ENCODE measurements around the gene KIDINS220.
A peak's percentile ranks its signal among the peaks of the same experiment; 100 is the strongest.

KIDINS220 gene

GRCh38 chr2:8740136-8740535 lies 97.3 kb downstream of the KIDINS220 start:
- DNase-seq, result no peak

GRCh38 chr2:8737571-8738175 lies 99.7 kb downstream of the KIDINS220 start:
- DNase-seq, result peak; percentile 6

- DNase-seq, result no peak
Observed at GRCh38 chr2:8732601-8733000, 104.8 kb downstream of the KIDINS220 start.

GRCh38 chr2:8729939-8730338 lies 107.5 kb downstream of the KIDINS220 start:
- no peak for DNase-seq

GRCh38 chr2:8729101-8729500 lies 108.3 kb downstream of the KIDINS220 start:
- DNase-seq, result peak; percentile 8

DNA sequence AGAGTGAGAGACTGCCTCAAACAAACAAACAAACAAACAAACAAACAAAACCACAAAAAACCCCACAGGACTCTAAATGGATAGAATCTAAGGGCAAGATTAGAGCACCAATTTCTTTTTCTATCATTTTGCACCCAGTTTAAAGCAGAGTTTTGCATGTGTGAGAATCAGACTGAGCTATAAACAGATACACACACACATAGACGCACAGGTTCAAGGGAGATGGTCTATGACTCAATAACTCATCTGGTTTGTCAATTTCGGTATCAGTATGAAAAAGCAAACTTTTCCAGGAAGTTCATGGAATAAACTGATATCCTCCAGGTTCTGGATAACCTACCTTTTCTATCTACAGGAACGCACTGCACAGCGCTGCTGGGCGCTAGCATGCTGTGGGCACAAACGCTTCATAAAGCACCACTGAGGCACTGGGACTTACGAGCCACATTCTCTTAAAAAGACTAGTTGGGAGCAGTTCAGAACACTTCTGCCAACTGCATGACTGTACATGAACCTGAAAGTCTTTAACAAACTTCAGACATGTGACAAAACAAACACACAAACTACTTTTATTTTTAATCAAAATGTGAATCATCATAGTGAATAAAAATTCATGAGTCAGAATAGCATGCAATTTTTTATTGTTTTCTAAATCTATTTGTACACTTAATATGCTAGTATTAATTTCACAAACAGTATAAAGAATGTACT lies 109.0 kb downstream of the KIDINS220 start:
- no peak for DNase-seq

DNA sequence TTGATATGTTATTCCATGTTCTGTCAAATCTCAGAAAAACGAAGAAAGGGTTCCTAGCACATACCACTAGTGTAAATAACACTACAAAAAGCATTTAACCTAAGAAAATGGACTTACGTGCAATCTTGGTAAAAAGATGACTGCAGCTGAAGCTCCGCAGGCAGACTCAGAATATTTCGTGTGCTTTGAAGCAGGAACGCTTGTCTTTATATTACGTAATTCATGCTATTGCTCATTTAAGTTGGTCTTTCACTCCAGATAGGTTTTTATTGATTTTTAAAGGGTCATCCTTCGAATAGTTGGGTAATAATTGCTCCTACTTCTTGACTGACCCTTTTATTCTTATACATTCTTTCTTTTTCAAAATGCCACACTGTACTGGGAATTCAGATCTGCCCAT lies 111.6 kb downstream of the KIDINS220 start:
- DNase-seq, result no peak

- DNase-seq, result no peak
Observed at GRCh38 chr2:8722986-8723385, 114.4 kb downstream of the KIDINS220 start.

GRCh38 chr2:8721410-8721809 lies 116.0 kb downstream of the KIDINS220 start:
- DNase-seq, result no peak

GRCh38 chr2:8720741-8721140 lies 116.7 kb downstream of the KIDINS220 start:
- no peak for DNase-seq

DNA sequence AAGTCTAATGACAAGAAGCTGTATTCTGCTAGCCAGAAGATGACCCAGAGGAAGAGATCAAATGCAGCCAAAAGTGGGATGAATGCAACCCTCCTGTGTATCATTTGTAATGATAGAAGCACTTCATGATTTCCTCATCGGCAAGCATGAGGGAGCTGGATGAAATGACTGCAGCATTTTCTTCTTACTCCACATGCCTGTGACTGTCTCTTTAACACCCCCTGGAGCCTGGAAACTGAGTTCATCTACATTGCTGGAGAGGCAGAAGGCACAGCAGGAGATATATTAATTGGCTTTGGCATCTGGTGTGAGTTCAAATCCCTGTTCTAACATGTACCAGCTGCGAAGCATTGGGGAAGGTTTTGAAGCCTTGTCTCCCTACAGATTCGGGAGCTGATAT lies 117.9 kb downstream of the KIDINS220 start:
- no peak for DNase-seq

- no peak for DNase-seq
Observed at GRCh38 chr2:8714971-8715370, 122.4 kb downstream of the KIDINS220 start.

- no peak for DNase-seq
Observed at GRCh38 chr2:8714283-8714682, 123.1 kb downstream of the KIDINS220 start.

DNA sequence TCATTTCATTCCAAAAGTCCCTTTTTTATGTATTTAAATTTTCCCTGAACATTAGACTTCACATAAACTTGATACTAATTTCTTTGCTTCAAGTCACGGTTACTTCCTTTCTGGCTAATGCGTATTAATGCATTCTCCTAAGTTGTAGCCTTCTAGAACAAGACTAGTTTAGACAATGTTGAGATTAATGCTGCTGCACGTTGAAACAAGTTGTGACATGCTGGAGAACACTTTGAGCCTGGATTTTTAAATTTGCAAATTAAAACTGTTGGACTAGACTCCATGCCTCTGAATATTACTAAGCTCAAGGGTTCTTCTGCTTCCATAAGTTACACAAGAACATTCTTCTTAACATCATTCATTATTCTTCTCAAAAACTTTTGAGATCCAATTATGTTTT lies 126.5 kb downstream of the KIDINS220 start:
- DNase-seq, result no peak

- no peak for DNase-seq
Observed at GRCh38 chr2:8709611-8710010, 127.8 kb downstream of the KIDINS220 start.

GRCh38 chr2:8704906-8705305 lies 132.5 kb downstream of the KIDINS220 start:
- DNase-seq, result no peak

DNA sequence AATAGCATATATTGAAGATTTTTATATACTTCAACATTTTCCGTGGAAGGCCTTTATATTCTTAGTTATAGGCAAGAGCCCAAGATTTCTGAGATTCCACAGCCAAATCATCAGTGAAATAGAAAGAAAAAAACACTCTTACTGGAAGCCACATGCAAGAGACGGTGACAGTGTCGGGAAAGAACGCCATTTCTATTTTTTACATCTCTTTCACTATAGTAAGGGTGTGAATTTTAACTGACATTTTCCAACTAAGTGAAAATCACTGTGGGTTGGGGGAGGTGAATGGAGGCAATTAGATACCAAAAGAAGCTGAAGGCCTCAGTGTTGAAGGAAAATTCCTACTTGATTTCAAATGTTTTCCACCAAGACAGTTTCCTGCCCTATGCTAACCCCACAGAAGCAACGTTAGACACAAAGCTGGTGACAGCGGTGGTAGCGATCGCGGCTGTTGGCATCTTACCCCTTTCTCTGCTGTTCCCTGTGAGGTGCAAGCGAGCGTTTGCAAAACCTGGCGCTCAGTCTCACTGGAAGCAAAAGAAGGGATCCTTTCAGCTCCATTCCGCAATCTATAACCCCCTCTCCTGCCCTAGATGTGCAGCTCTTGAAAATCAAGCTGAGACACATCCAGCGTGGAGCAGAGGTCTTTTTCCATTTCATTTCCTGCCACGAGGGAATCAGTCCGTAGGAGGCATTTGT lies 135.6 kb downstream of the KIDINS220 start:
- no peak for DNase-seq

DNA sequence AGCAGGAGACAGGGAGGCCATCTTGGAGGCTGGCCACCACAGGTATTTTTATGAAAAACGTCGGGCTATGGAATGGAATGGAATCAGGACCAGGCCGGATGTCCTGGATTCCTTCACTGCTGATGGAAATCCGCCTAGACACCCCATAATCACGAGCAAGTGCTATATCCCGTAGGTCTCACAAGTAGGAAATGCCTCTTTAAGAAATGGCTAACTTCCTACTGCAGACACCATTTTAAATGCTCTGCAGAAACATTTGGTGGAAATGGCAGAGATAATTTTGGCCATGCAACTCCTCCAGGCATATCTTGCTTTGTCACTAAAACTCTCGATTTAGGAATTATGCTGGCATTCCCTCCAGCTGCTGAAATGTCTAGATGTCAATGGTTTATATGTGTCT lies 137.6 kb downstream of the KIDINS220 start:
- no peak for DNase-seq

DNA sequence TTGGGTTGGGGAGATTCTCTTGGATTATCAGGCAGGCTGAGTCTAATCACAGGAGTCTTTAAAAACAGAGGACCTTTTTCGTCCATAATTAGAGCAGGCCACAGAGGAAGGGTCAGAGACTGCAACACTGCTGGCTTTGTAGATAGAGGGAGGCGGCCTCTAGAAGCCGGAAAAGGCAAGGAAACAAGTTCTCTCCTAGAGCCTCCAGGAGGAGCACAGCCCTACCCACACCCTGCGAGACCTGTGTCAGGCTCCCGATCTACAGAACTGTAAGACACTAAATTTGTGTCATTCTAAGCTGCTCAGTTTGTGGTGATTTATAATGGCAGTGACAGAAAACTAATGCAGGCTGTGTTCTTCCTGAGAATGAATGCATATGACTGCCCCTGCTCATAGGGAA lies 140.2 kb downstream of the KIDINS220 start:
- DNase-seq, result no peak

DNA sequence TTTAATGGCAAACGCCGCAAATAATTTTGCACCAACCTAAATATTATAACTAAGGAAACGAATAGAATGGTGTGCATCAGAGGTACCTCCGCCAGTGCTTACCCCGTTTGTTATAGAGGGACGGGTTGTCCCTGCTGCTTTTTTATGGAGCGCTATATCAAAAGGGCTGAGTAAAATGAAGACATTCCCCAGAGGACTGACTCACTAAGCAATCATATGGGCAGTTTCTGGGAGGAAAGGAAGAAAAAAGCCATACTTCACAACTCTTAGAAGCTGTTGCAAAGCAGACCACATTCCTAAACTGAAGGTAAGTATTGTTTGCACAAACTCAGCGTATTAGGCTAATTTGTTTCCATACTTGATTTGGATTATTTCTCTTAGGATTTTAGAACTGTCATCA lies 142.7 kb downstream of the KIDINS220 start:
- DNase-seq, result no peak

DNA sequence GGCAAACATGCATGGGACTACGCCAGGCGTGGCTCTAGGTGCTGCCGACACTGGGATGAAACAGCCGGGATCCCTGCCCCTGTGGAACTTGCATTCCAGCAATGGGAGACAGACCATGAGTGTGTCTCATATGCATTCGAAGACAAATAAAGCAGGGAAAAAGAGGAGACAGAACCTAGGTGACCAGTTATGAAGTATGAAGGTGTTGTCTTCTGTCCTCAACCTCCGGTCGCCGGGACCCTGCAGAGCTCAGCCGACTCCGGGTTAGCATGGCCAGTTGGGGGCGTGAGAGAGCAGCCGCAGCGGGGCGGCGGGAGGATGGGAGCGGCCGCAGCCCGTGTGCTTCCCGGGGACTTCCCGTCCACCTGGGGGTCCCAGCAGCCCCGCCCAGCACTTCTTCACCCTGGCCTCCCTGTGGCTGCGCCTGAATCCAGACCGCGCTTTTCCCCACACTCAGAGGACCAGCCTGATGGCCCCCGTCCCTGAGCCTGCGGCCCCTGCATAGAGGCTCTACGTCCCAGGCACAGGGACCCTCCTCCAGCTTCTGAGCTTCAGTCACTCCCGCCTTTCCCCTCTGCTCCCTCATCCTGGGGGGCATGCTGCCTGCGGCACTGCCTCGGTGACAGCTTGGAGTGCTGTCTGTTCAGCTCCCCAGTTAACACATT lies 144.1 kb downstream of the KIDINS220 start:
- peak; percentile 65 for DNase-seq

- no peak for DNase-seq
Observed at GRCh38 chr2:8692783-8693156, 144.6 kb downstream of the KIDINS220 start.

DNA sequence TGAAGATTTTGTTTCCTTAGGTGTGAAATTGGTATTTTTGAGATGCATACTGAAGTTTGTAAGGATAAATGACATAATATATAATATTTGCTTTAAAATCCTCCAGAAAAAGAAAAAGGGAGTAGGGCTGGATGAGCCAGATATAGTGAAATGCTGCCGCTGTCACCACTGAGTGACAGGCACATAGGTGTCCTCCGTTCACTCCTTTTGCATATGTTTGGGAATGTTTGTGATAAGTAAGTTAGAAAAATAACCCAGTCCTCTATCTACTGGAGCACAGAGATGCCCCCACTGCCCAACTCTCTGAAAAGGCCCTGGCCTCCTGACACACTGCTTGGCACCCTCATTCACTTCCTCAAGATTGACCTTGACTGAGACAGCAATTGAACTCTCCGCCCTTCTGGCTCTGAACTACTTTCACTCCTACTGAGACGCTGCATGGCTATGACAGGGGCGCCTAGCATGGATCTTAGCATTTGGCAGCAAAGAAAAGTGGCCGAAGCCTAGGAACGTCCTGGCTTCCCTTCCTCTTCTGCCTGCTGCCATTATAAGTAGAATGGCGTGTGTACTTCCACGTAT lies 145.5 kb downstream of the KIDINS220 start:
- no peak for DNase-seq

Measured in hematopoietic multipotent progenitor cell treated with erythropoietin and hydrocortisone succinate and interleukin-3 and kit ligand, for 6 days (in vitro differentiated cells).